Spinal cord (tissue), 10 donors: Measurements from ENCODE around the gene USP5. TPM values are rescaled to one million over a fixed set of nuclear protein-coding genes. Genes with fewer than 3 reads are reported as not detected.

Experiments
- DNase-seq, 6 donors: peaks; one replicate each; pipeline versions ENCODE4 v3.0.0 to v3.0.0-alpha.2; 2013 to 2015; ENCODE audit warnings: low spot score in 6 of 6, low read depth in 4 of 6
- H3K27ac ChIP-seq: one replicate; pipeline ENCODE4 v1.5.1; 2013; ENCODE audit warnings: low read depth, low read length, control low read depth
- H3K27me3 ChIP-seq: one replicate; pipeline ENCODE4 v1.6.1; 2013; ENCODE audit warnings: low read length; ENCODE audit not compliant: control insufficient read depth, insufficient read depth
- H3K36me3 ChIP-seq: one replicate; pipeline ENCODE4 v1.6.1; 2013; ENCODE audit warnings: low read length; ENCODE audit not compliant: control insufficient read depth, insufficient read depth
- H3K4me1 ChIP-seq: one replicate; pipeline ENCODE4 v1.6.1; 2013; ENCODE audit warnings: low read length; ENCODE audit not compliant: control insufficient read depth, insufficient read depth
- H3K4me3 ChIP-seq: one replicate; pipeline ENCODE4 v1.5.1; 2013; ENCODE audit warnings: low read depth, low read length, control low read depth
- H3K9me3 ChIP-seq: one replicate; pipeline ENCODE4 v1.6.1; 2013; ENCODE audit warnings: low read length; ENCODE audit not compliant: control insufficient read depth, insufficient read depth
- WGBS: methylation state at CpG from one replicate; pipeline ENCODE4 v1.1.5; 2013; ENCODE audit warnings: missing lambda C conversion rate; ENCODE audit not compliant: insufficient coverage; 5-methylcytosine and 5-hydroxymethylcytosine counted together
- polyA plus RNA-seq, 2 donors: library from polyadenylated mRNA; unstranded; fragments of 120-200 nt; gene quantifications; one replicate each; pipeline ENCODE4 v1.2.1, GENCODE V29; 2013; ENCODE audit not compliant: insufficient read length in 2 of 2
- total RNA-seq, 2 donors: library from RNA; depleted of rRNA in 1 of 2; stranded (reverse); fragments of 120-200 nt in 1 of 2; fragments of >200 nt in 1 of 2; gene quantifications; one replicate each; pipeline versions ENCODE4 v1.2.3 to v1.2.4, GENCODE V29; 2013 to 2014
- donor health status: healthy.

The USP5 gene
- total and polyA plus RNA-seq, 4 donors, result 78.6 to 101 (median 89.6) TPM

GRCh38 chr12:6839482-6840201 lies 12.3 kb upstream of the USP5 start:
- Histone ChIP-seq H3K9me3 (no peaks in the 10 kb centered on the region), H3K36me3 (peaks cover 82% of the 10 kb centered on the region)
- 65% methylated on average over 7 of the region's 10 CpGs for whole genome bisulfite sequencing

GRCh38 chr12:6840330-6840729 lies 11.6 kb upstream of the USP5 start:
- H3K27me3 ChIP-seq, result no peaks in the 10 kb centered on the region
- peaks cover 86% of the 10 kb centered on the region for H3K36me3 ChIP-seq
- WGBS, result 0% methylated on average over 1 of the region's 1 CpG
- DNase-seq, result no peak
- no peak overlapping the region for H3K4me3 ChIP-seq
- H3K27ac ChIP-seq, result no peak overlapping the region
- no peaks in the 10 kb centered on the region for H3K9me3 ChIP-seq
- H3K4me1 ChIP-seq, result peaks cover 8% of the 10 kb centered on the region

More at GRCh38 chr12:6839482-6840201, 12.3 kb upstream of the USP5 start:
- Histone ChIP-seq H3K4me3 (no peak overlapping the region), H3K27ac (no peak overlapping the region), H3K27me3 (no peaks in the 10 kb centered on the region), H3K4me1 (peaks cover 8% of the 10 kb centered on the region)
- peak in 1 of 6 donors; percentile 55 for DNase-seq

- no peak for DNase-seq
- Histone ChIP-seq H3K4me1 (peaks cover 8% of the 10 kb centered on the region), H3K9me3 (no peaks in the 10 kb centered on the region), H3K27me3 (no peaks in the 10 kb centered on the region), H3K36me3 (peaks cover 89% of the 10 kb centered on the region), H3K4me3 (no peak within 1 kb of the TSS), H3K27ac (no peak within 1 kb of the TSS)
- 50% methylated on average over 21 of the region's 24 CpGs for WGBS
Observed at GRCh38 chr12:6840761-6841515, 11.0 kb upstream of the USP5 start, which contains the start of gene GNB3. GNB3 (plus strand) TSS chr12:6840925; CDS start chr12:6841288, 363 bp downstream.

- DNase-seq, result no peak
- peaks cover 90% of the 10 kb centered on the region for H3K36me3 ChIP-seq
- H3K27me3 ChIP-seq, result no peaks in the 10 kb centered on the region
- no peak overlapping the region for H3K27ac ChIP-seq
- WGBS, result no CpG with 5 or more reads among the region's 4 CpGs
- H3K4me1 ChIP-seq, result peaks cover 8% of the 10 kb centered on the region
- H3K4me3 ChIP-seq, result no peak overlapping the region
- no peaks in the 10 kb centered on the region for H3K9me3 ChIP-seq
Observed at GRCh38 chr12:6842075-6842474, 9.9 kb upstream of the USP5 start.

GRCh38 chr12:6843118-6843902 lies 8.6 kb upstream of the USP5 start:
- Histone ChIP-seq H3K9me3 (no peaks in the 10 kb centered on the region), H3K27me3 (no peaks in the 10 kb centered on the region), H3K4me3 (no peak overlapping the region), H3K27ac (no peak overlapping the region), H3K4me1 (peaks cover 8% of the 10 kb centered on the region), H3K36me3 (peaks cover 90% of the 10 kb centered on the region)
- no peak for DNase-seq
- WGBS, result 61% methylated on average over 15 of the region's 16 CpGs

- Histone ChIP-seq H3K9me3 (no peaks in the 10 kb centered on the region), H3K27ac (no peak overlapping the region), H3K4me1 (peaks cover 10% of the 10 kb centered on the region), H3K27me3 (no peaks in the 10 kb centered on the region), H3K4me3 (no peak overlapping the region), H3K36me3 (peaks cover 86% of the 10 kb centered on the region)
- WGBS, result 88% methylated on average over 17 of the region's 17 CpGs
- DNase-seq, result no peak
Observed at GRCh38 chr12:6845395-6845794, 6.6 kb upstream of the USP5 start.

GRCh38 chr12:6846316-6846869 lies 5.6 kb upstream of the USP5 start:
- Histone ChIP-seq H3K4me1 (peaks cover 20% of the 10 kb centered on the region), H3K36me3 (peaks cover 78% of the 10 kb centered on the region)
- 89% methylated on average over 7 of the region's 7 CpGs for WGBS

GRCh38 chr12:6847676-6848075 lies 4.3 kb upstream of the USP5 start:
- DNase-seq, result no peak
- Histone ChIP-seq H3K4me1 (peaks cover 21% of the 10 kb centered on the region), H3K27me3 (no peaks in the 10 kb centered on the region)

More at GRCh38 chr12:6846316-6846869, 5.6 kb upstream of the USP5 start:
- no peak overlapping the region for H3K27ac ChIP-seq
- H3K27me3 ChIP-seq, result no peaks in the 10 kb centered on the region
- no peaks in the 10 kb centered on the region for H3K9me3 ChIP-seq
- no peak overlapping the region for H3K4me3 ChIP-seq
- no peak for DNase-seq

GRCh38 chr12:6849427-6849826 lies 2.5 kb upstream of the USP5 start:
- 100% methylated on average over 1 of the region's 2 CpGs for WGBS
- peaks cover 30% of the 10 kb centered on the region for H3K4me1 ChIP-seq
- no peak overlapping the region for H3K4me3 ChIP-seq
- no peaks in the 10 kb centered on the region for H3K27me3 ChIP-seq
- no peaks in the 10 kb centered on the region for H3K9me3 ChIP-seq
- H3K36me3 ChIP-seq, result peaks cover 56% of the 10 kb centered on the region
- DNase-seq, result no peak
- no peak overlapping the region for H3K27ac ChIP-seq

More at GRCh38 chr12:6847676-6848075, 4.3 kb upstream of the USP5 start:
- peaks cover 73% of the 10 kb centered on the region for H3K36me3 ChIP-seq
- 100% methylated on average over 1 of the region's 2 CpGs for WGBS
- no peaks in the 10 kb centered on the region for H3K9me3 ChIP-seq
- no peak overlapping the region for H3K4me3 ChIP-seq
- no peak overlapping the region for H3K27ac ChIP-seq
